Endothelial cell (in vitro differentiated cells): ENCODE data around the gene TMEM121. TPM values are rescaled to one million over a fixed set of nuclear protein-coding genes. Genes with fewer than 3 reads are reported as not detected.
"Not testable (repeated sequence)": the region's sequence is repeated elsewhere in the genome, so short reads cannot be mapped to it uniquely, and the experiment has no call there.

ENCODE experiments used
- DNase-seq: peaks from one replicate; pipeline ENCODE4 v3.0.0; 2021; ENCODE audit warnings: low spot score
- H3K27ac Mint-ChIP-seq: one replicate; pipeline ENCODE4 v1.8.0; 2021; ENCODE audit warnings: mixed read lengths, inconsistent platforms; ENCODE audit not compliant: unreplicated experiment
- H3K27me3 Mint-ChIP-seq: one replicate; pipeline ENCODE4 v1.8.0; 2021; ENCODE audit warnings: mild to moderate bottlenecking, moderate library complexity, mixed read lengths, inconsistent platforms; ENCODE audit not compliant: unreplicated experiment
- H3K36me3 Mint-ChIP-seq: one replicate; pipeline ENCODE4 v1.8.0; 2021; ENCODE audit warnings: mild to moderate bottlenecking, low read depth, mixed read lengths, inconsistent platforms; ENCODE audit not compliant: unreplicated experiment
- H3K4me1 Mint-ChIP-seq: one replicate; pipeline ENCODE4 v1.8.0; 2021; ENCODE audit warnings: mild to moderate bottlenecking, mixed read lengths, inconsistent platforms; ENCODE audit not compliant: unreplicated experiment
- H3K4me3 Mint-ChIP-seq: one replicate; pipeline ENCODE4 v1.8.0; 2021; ENCODE audit warnings: mild to moderate bottlenecking, mixed read lengths, inconsistent platforms; ENCODE audit not compliant: unreplicated experiment
- H3K9me3 Mint-ChIP-seq: one replicate; pipeline ENCODE4 v1.8.0; 2021; ENCODE audit warnings: mixed read lengths, inconsistent platforms; ENCODE audit not compliant: unreplicated experiment
- CTCF ChIP-seq: fragments of 200-600 bp; sonication (generic); IDR thresholded peaks from one replicate; pipeline ENCODE4 v1.5.0; 2021; ENCODE audit warnings: antibody characterized with exemption; ENCODE audit not compliant: unreplicated experiment
- total RNA-seq: library from RNA; stranded (reverse); fragmentation: NEBNext Ultra II Directional; extraction: Animal tissue kit (Norgen Biotek cat#: 25700); gene quantifications from one replicate; pipeline ENCODE4 v1.2.1, GENCODE V29; 2021; ENCODE audit not compliant: unreplicated experiment

TMEM121 gene
- total RNA-seq, 1 donor from 2014 or later, result 1.6 TPM

DNA sequence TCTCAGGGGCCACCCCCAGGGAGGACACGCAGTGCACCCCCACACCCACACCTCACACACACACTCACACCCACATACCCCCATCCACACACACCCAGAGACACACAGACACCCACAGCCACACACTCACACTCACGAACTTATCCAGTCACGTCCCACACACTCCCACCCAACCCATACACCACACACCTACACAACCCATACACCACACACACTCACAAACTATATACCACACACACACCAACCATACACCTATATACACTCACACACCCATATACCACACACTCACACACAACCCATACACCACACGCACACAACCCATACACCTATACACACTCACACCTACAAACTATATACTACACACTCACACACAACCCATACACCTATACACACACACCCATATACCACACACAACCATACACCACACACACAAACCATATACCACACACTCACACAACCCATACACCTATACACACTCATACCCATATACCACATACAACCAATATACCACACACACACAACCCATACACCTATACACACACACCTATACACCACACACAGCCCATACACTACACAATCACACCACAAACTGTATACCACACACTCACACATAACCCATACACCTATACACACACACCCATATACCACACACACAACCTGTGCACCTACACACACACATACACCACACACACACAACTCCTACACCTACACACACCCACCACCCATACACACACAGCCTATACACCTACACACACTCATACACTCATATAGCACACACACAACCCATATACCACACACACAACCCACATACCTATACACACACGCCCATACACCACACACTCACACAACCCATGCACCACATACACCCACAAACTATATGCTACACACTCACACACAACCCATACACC is 42.7 kb downstream of the TMEM121 start:
- Mint-ChIP-seq H3K36me3 (peaks cover 43% of the 10 kb centered on the region), H3K27ac (peak overlapping the region; percentile 73), H3K4me1 (peaks cover 10% of the 10 kb centered on the region), H3K27me3 (peaks cover 36% of the 10 kb centered on the region), H3K4me3 (peak overlapping the region; percentile 58), H3K9me3 (peaks cover 42% of the 10 kb centered on the region)
- no peak for DNase-seq
- no peak for TF ChIP-seq CTCF

DNA sequence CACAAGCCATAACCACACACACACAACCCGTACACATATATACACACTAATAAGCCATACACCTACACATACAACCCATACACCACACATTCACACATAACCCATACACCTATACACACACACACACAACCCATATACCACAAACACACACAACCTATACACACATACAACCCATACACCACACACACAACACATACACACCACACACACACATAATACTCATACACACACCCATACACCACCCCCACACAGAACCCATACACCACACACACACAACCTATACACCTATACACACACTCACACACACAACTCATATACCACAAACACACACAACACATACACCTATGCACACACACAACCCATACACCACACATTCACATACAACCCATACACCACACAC is 44.1 kb downstream of the TMEM121 start:
- peak overlapping the region; percentile 46 for H3K27ac Mint-ChIP-seq
- peaks cover 35% of the 10 kb centered on the region for H3K9me3 Mint-ChIP-seq
- no peak for TF ChIP-seq CTCF
- peaks cover 5% of the 10 kb centered on the region for H3K4me1 Mint-ChIP-seq
- H3K4me3 Mint-ChIP-seq, result no peak overlapping the region
- DNase-seq, result no peak
- H3K36me3 Mint-ChIP-seq, result peaks cover 37% of the 10 kb centered on the region
- H3K27me3 Mint-ChIP-seq, result peaks cover 32% of the 10 kb centered on the region

GRCh38 chr14:105571181-105571951 is 45.0 kb downstream of the TMEM121 start:
- Mint-ChIP-seq H3K36me3 (peaks cover 40% of the 10 kb centered on the region), H3K9me3 (peaks cover 39% of the 10 kb centered on the region)
- not testable (repeated sequence) for H3K4me1 Mint-ChIP-seq

GRCh38 chr14:105572063-105572462 is 45.7 kb downstream of the TMEM121 start:
- Mint-ChIP-seq H3K27me3 (peaks cover 41% of the 10 kb centered on the region), H3K36me3 (peaks cover 46% of the 10 kb centered on the region), H3K9me3 (peaks cover 44% of the 10 kb centered on the region)
- not testable (repeated sequence) for DNase-seq, H3K4me3 Mint-ChIP-seq, H3K27ac Mint-ChIP-seq, H3K4me1 Mint-ChIP-seq

More at GRCh38 chr14:105571181-105571951, 45.0 kb downstream of the TMEM121 start:
- H3K4me3 Mint-ChIP-seq, H3K27ac Mint-ChIP-seq, DNase-seq: not testable (repeated sequence)
- H3K27me3 Mint-ChIP-seq, result peaks cover 35% of the 10 kb centered on the region

DNA sequence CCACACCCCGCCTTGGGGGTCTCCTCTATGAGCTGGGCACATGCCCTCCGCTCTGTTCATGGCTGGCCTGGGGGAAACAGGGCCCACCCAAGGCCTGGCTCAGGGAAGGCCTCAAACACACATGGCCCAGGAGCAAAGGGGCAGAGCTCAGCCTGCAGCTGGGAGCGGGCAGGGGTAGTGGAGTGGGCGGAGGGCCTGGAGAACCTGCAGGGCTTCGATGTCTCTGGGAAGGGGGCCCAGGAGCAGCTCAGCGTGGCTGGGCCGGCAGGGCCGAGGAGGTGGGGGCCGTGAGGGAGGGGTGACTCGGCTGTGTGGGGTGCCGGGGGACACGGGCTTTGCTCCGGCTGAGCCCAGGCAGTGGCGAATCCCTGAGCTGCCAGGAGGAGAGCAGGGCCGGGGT is 47.5 kb downstream of the TMEM121 start:
- peaks cover 47% of the 10 kb centered on the region for H3K36me3 Mint-ChIP-seq
- H3K4me1 Mint-ChIP-seq, result not testable (repeated sequence)

DNA sequence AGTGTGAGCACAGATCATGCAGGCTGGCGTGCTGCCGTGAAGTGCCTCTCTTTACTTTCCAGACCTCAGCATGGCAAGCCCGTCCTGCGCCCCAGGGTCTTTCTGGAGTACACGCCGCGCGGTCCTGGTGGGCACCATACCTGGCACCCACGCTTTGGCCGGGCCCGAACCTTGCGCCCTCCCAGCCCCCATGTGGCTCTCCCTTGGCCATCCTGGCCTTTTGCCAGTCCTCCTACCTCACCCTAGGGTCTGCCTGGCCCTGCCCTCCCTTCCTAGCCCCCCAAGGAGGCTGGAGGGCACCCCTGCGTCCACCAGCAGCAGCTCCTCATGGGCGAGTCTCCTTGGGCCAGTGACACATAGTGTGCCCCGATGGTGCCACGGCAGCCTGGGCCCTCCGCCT is 48.0 kb downstream of the TMEM121 start:
- not testable (repeated sequence) for H3K27ac Mint-ChIP-seq, H3K4me1 Mint-ChIP-seq, H3K4me3 Mint-ChIP-seq, DNase-seq
- Mint-ChIP-seq H3K9me3 (peaks cover 38% of the 10 kb centered on the region), H3K36me3 (peaks cover 41% of the 10 kb centered on the region), H3K27me3 (peaks cover 38% of the 10 kb centered on the region)

More for the DNA sequence above, 47.5 kb downstream of the TMEM121 start:
- not testable (repeated sequence) for DNase-seq, H3K27ac Mint-ChIP-seq
- H3K4me3 Mint-ChIP-seq, result peak overlapping the region; percentile 77
- peaks cover 43% of the 10 kb centered on the region for H3K27me3 Mint-ChIP-seq
- peaks cover 44% of the 10 kb centered on the region for H3K9me3 Mint-ChIP-seq

- Mint-ChIP-seq H3K27me3 (peaks cover 35% of the 10 kb centered on the region), H3K9me3 (peaks cover 33% of the 10 kb centered on the region)
These were observed 48.8 kb downstream of the TMEM121 start for GRCh38 chr14:105575016-105575700.

More at GRCh38 chr14:105575016-105575700, 48.8 kb downstream of the TMEM121 start:
- H3K36me3 Mint-ChIP-seq, result peaks cover 36% of the 10 kb centered on the region
- not testable (repeated sequence) for DNase-seq, H3K4me3 Mint-ChIP-seq, H3K4me1 Mint-ChIP-seq, H3K27ac Mint-ChIP-seq
